H9 (cell line): ENCODE results near the gene OXER1. TPM values are rescaled to one million over a fixed set of nuclear protein-coding genes. Genes with fewer than 3 reads are reported as not detected.

Experiments used
- DNase-seq: peaks from one replicate; pipeline ENCODE4 v3.0.0-alpha.2; 2017
- H2AFZ ChIP-seq: one replicate; pipeline ENCODE4 v1.6.1; 2013; ENCODE audit warnings: mild to moderate bottlenecking, low read length, control low read depth, moderate library complexity
- H2AK5ac ChIP-seq: 2 replicates; pipeline ENCODE4 v1.6.1; 2013; ENCODE audit warnings: low read length, control low read depth, mixed read lengths; ENCODE audit not compliant: insufficient read length
- H2BK120ac ChIP-seq: one replicate; pipeline ENCODE4 v1.6.1; 2013; ENCODE audit warnings: low read depth, mild to moderate bottlenecking, low read length, control low read depth, inconsistent platforms; ENCODE audit not compliant: poor library complexity, severe bottlenecking
- H2BK12ac ChIP-seq: 2 replicates; pipeline ENCODE4 v1.6.1; 2013; ENCODE audit warnings: low read length, control low read depth, mixed read lengths, low read depth; ENCODE audit not compliant: insufficient read length
- H2BK15ac ChIP-seq: 2 replicates; pipeline ENCODE4 v1.6.1; 2013; ENCODE audit warnings: low read depth, low read length, control low read depth
- H2BK20ac ChIP-seq: one replicate; pipeline ENCODE4 v1.6.1; 2013; ENCODE audit warnings: low read depth, mild to moderate bottlenecking, low read length, control low read depth, inconsistent platforms; ENCODE audit not compliant: poor library complexity, severe bottlenecking
- H2BK5ac ChIP-seq: 2 replicates; pipeline ENCODE4 v1.6.1; 2013; ENCODE audit warnings: low read length, control low read depth, mixed read lengths; ENCODE audit not compliant: insufficient read length
- H3K14ac ChIP-seq: 2 replicates; pipeline ENCODE4 v1.6.1; 2013; ENCODE audit warnings: low read length, control low read depth; ENCODE audit not compliant: insufficient read depth
- H3K18ac ChIP-seq: 2 replicates; pipeline ENCODE4 v1.6.1; 2013; ENCODE audit warnings: low read depth, mild to moderate bottlenecking, mixed read lengths, low read length, control low read depth; ENCODE audit not compliant: insufficient read length
- H3K23ac ChIP-seq: 2 replicates; pipeline ENCODE4 v1.6.1; 2013; ENCODE audit warnings: low read length, control low read depth, mixed read lengths, low read depth; ENCODE audit not compliant: insufficient read length
- H3K23me2 ChIP-seq: 2 replicates; pipeline ENCODE4 v1.6.1; 2013; ENCODE audit warnings: low read depth, mild to moderate bottlenecking, mixed read lengths, low read length, control low read depth; ENCODE audit not compliant: insufficient read length, poor library complexity, severe bottlenecking
- H3K27ac ChIP-seq: 2 replicates; pipeline ENCODE4 v1.5.1; 2013; ENCODE audit warnings: low read length, control low read depth, mixed read lengths, low read depth; ENCODE audit not compliant: insufficient read length
- H3K27me3 ChIP-seq: 2 replicates; pipeline ENCODE4 v1.6.1; 2013; ENCODE audit warnings: low read length, control low read depth, inconsistent platforms; ENCODE audit not compliant: insufficient read depth
- H3K4ac ChIP-seq: 2 replicates; pipeline ENCODE4 v1.6.1; 2013; ENCODE audit warnings: low read depth, mild to moderate bottlenecking, control low read depth, inconsistent platforms, low read length, moderate library complexity
- H3K4me1 ChIP-seq: 2 replicates; pipeline ENCODE4 v1.6.1; 2013; ENCODE audit warnings: low read length, control low read depth, inconsistent platforms; ENCODE audit not compliant: insufficient read depth
- H3K4me2 ChIP-seq: 2 replicates; pipeline ENCODE4 v1.6.1; 2013; ENCODE audit warnings: low read length, control low read depth, mixed read lengths; ENCODE audit not compliant: insufficient read length, insufficient read depth
- H3K56ac ChIP-seq: 2 replicates; pipeline ENCODE4 v1.6.1; 2013; ENCODE audit warnings: low read depth, mild to moderate bottlenecking, mixed read lengths, low read length, control low read depth; ENCODE audit not compliant: insufficient read length
- H3K79me1 ChIP-seq: 2 replicates; pipeline ENCODE4 v1.6.1; 2013; ENCODE audit warnings: low read depth, mild to moderate bottlenecking, moderate library complexity, low read length, control low read depth, inconsistent platforms; ENCODE audit not compliant: insufficient read depth, poor library complexity, severe bottlenecking
- H3K79me2 ChIP-seq: 2 replicates; pipeline ENCODE4 v1.6.1; 2013; ENCODE audit warnings: low read length, control low read depth, inconsistent platforms; ENCODE audit not compliant: insufficient read depth
- H3K9ac ChIP-seq: 2 replicates; pipeline ENCODE4 v1.6.1; 2013; ENCODE audit warnings: low read length, control low read depth, mixed read lengths; ENCODE audit not compliant: insufficient read length; ENCODE audit errors: extremely low read depth
- H3K9me3 ChIP-seq: one replicate; pipeline ENCODE4 v1.6.1; 2013; ENCODE audit warnings: low read depth, low read length, inconsistent platforms; ENCODE audit not compliant: control insufficient read depth
- H3T11ph ChIP-seq: one replicate; pipeline ENCODE4 v1.6.1; 2013; ENCODE audit warnings: mild to moderate bottlenecking, low read length, control low read depth, inconsistent platforms
- H4K20me1 ChIP-seq: one replicate; pipeline ENCODE4 v1.6.1; 2013; ENCODE audit not compliant: control insufficient read depth, insufficient read length, insufficient read depth
- H4K5ac ChIP-seq: 2 replicates; pipeline ENCODE4 v1.6.1; 2013; ENCODE audit warnings: low read depth, mild to moderate bottlenecking, mixed read lengths, low read length, control low read depth; ENCODE audit not compliant: insufficient read length
- H4K8ac ChIP-seq: replicated peaks from 2 replicates; pipeline ENCODE4 v1.6.1; 2013; ENCODE audit warnings: low read length, control low read depth, mixed read lengths, low read depth; ENCODE audit not compliant: insufficient read length
- H4K91ac ChIP-seq: 2 replicates; pipeline ENCODE4 v1.6.1; 2013; ENCODE audit warnings: low read depth, mild to moderate bottlenecking, moderate library complexity, mixed read lengths, low read length, control low read depth; ENCODE audit not compliant: insufficient read length
- H3K27ac Mint-ChIP-seq, 3 experiments: 2 replicates in 2 of 3; 3 replicates in 1 of 3; pipeline ENCODE4 v1.8.0; 2020 to 2021; ENCODE audit warnings: mixed read lengths in 3 of 3, mild to moderate bottlenecking in 1 of 3, moderate library complexity in 1 of 3
- H3K27me3 Mint-ChIP-seq: 2 replicates; pipeline ENCODE4 v1.8.0; 2021; ENCODE audit warnings: low read depth, mild to moderate bottlenecking, moderate library complexity, mixed read lengths
- H3K36me3 Mint-ChIP-seq, 3 experiments: 2 replicates in 2 of 3; 3 replicates in 1 of 3; pipeline ENCODE4 v1.8.0; 2020 to 2021; ENCODE audit warnings: low read depth in 3 of 3, mixed read lengths in 3 of 3; ENCODE audit not compliant: insufficient read depth in 1 of 3
- H3K4me1 Mint-ChIP-seq, 2 experiments: 2 replicates each; pipeline ENCODE4 v1.8.0; 2020; ENCODE audit warnings: mixed read lengths in 2 of 2
- H3K4me3 Mint-ChIP-seq, 2 experiments: 2 replicates in 1 of 2; 3 replicates in 1 of 2; pipeline ENCODE4 v1.8.0; 2020 to 2021; ENCODE audit warnings: mild to moderate bottlenecking in 2 of 2, mixed read lengths in 2 of 2, moderate library complexity in 1 of 2
- H3K9me3 Mint-ChIP-seq, 2 experiments: 2 replicates in 1 of 2; 3 replicates in 1 of 2; pipeline ENCODE4 v1.8.0; 2020; ENCODE audit warnings: mild to moderate bottlenecking in 2 of 2, mixed read lengths in 2 of 2, moderate library complexity in 1 of 2
- WGBS: extraction: QIAGEN DNeasy Blood & Tissue Kit; methylation state at CpG from one replicate; pipeline ENCODE4 v1.1.7; 2013; ENCODE audit warnings: missing lambda C conversion rate, low lambda C conversion rate, mixed read lengths; ENCODE audit not compliant: insufficient read length; ENCODE audit errors: extremely low coverage; 5-methylcytosine and 5-hydroxymethylcytosine counted together
- total RNA-seq: library from RNA; stranded (reverse); gene quantifications from 2 replicates; pipeline ENCODE4 v1.2.1, GENCODE V29; 2021
- TF ChIP-seq, protein P1 (sequence below): fragments of 200-600 bp; sonication (generic); conservative IDR thresholded peaks from 3 replicates; pipeline ENCODE4 v1.8.0; 2021; ENCODE audit warnings: antibody characterized with exemption, mild to moderate bottlenecking

Gene OXER1
- total RNA-seq, 1 experiment from 2014 or later, result 1.6 TPM

DNA sequence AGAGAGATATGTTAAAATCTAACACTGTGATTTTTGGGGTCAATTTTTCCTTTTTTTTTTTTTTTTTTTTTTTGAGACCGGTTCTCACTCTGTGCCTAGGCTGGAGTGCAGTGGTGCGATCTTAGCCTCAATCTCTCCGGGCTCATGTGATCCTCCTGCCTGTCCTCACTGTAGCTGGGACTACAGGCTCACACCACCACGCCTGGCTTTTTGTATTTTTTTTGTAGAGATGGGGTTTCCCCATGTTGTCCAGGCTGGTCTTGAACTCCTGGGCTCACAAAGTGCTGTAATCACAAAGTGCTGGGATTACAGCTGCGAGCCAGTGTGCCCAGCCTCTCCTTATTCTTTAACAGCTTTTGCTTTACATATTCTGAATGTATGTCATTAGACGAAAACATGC is 31.3 kb upstream of the OXER1 start:
- no peak for DNase-seq
- Histone ChIP-seq H4K5ac (no peak overlapping the region), H4K8ac (no peak overlapping the region), H3K23me2 (peaks cover 13% of the 10 kb centered on the region), H3T11ph (no peak overlapping the region), H3K4ac (no peak overlapping the region), H2BK20ac (no peak overlapping the region), H3K18ac (no peak overlapping the region), H2BK120ac (no peak overlapping the region), H3K27ac (no peak overlapping the region), H3K27me3 (peaks cover 7% of the 10 kb centered on the region; the same call in 1 of the 2 replicates), H3K4me2 (no peak overlapping the region), H3K9me3 (no peaks in the 10 kb centered on the region), H4K20me1 (no peaks in the 10 kb centered on the region), H2BK15ac (no peak overlapping the region), H3K56ac (no peak overlapping the region), H2AFZ (no peak overlapping the region), H3K79me1 (no peaks in the 10 kb centered on the region), H2BK5ac (no peak overlapping the region), H3K14ac (no peak overlapping the region), H2AK5ac (no peak overlapping the region), H4K91ac (no peak overlapping the region), H3K4me1 (no peaks in the 10 kb centered on the region), H3K79me2 (no peaks in the 10 kb centered on the region), H2BK12ac (no peak overlapping the region), H3K23ac (no peak overlapping the region), H3K9ac (no peak overlapping the region)
- Mint-ChIP-seq H3K4me3 (no peak overlapping the region), H3K27ac (no peak overlapping the region), H3K9me3 (peaks cover 0 to 4% of the 10 kb centered on the region in 2 experiments; a peak in 1 of 5 replicates), H3K27me3 (peaks cover 32% of the 10 kb centered on the region), H3K36me3 (peaks cover 0 to 4% (median 2%) of the 10 kb centered on the region in 3 experiments; a peak in 5 of 7 replicates), H3K4me1 (peaks cover 35% of the 10 kb centered on the region in 2 experiments)
- WGBS, result no CpG with 5 or more reads among the region's 6 CpGs
- TF ChIP-seq, protein P1, sequence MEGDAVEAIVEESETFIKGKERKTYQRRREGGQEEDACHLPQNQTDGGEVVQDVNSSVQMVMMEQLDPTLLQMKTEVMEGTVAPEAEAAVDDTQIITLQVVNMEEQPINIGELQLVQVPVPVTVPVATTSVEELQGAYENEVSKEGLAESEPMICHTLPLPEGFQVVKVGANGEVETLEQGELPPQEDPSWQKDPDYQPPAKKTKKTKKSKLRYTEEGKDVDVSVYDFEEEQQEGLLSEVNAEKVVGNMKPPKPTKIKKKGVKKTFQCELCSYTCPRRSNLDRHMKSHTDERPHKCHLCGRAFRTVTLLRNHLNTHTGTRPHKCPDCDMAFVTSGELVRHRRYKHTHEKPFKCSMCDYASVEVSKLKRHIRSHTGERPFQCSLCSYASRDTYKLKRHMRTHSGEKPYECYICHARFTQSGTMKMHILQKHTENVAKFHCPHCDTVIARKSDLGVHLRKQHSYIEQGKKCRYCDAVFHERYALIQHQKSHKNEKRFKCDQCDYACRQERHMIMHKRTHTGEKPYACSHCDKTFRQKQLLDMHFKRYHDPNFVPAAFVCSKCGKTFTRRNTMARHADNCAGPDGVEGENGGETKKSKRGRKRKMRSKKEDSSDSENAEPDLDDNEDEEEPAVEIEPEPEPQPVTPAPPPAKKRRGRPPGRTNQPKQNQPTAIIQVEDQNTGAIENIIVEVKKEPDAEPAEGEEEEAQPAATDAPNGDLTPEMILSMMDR, result no peak
